Fibroblast of mammary gland (primary cell): ENCODE results near the gene CTNNA3.

Source experiments
- DNase-seq: peaks from one replicate; pipeline ENCODE4 v3.0.0-alpha.2; 2010; ENCODE audit warnings: low read depth
- H3K4me3 ChIP-seq: 2 replicates; pipeline ENCODE4 v1.5.1; 2011; ENCODE audit warnings: low read depth, mild to moderate bottlenecking, low read length, moderate library complexity; ENCODE audit not compliant: control insufficient read depth
- CTCF ChIP-seq: conservative IDR thresholded peaks from 2 replicates; pipeline ENCODE4 v1.5.1; 2011; ENCODE audit warnings: low read depth, low read length, inconsistent platforms; ENCODE audit not compliant: control insufficient read depth, insufficient read depth

Gene CTNNA3

GRCh38 chr10:67665491-67665890 is 30.5 kb downstream of the CTNNA3 start:
- no peak for TF ChIP-seq CTCF
- H3K4me3 ChIP-seq: no peak overlapping the region
- no peak for DNase-seq

GRCh38 chr10:67664942-67665341 is 31.1 kb downstream of the CTNNA3 start:
- no peak overlapping the region for H3K4me3 ChIP-seq
- no peak for TF ChIP-seq CTCF
- no peak for DNase-seq

- no peak overlapping the region for H3K4me3 ChIP-seq
- no peak for DNase-seq
- no peak for TF ChIP-seq CTCF
Measured at GRCh38 chr10:67663449-67664087, 32.4 kb downstream of the CTNNA3 start.

GRCh38 chr10:67662415-67662814 is 33.6 kb downstream of the CTNNA3 start:
- no peak for TF ChIP-seq CTCF
- no peak for DNase-seq
- no peak overlapping the region for H3K4me3 ChIP-seq

- no peak for TF ChIP-seq CTCF
- no peak overlapping the region for H3K4me3 ChIP-seq
- no peak for DNase-seq
Measured at GRCh38 chr10:67659497-67659896, 36.5 kb downstream of the CTNNA3 start.

GRCh38 chr10:67657775-67658174 is 38.2 kb downstream of the CTNNA3 start:
- no peak for DNase-seq
- no peak for TF ChIP-seq CTCF
- H3K4me3 ChIP-seq: no peak overlapping the region

GRCh38 chr10:67650558-67650957 is 45.4 kb downstream of the CTNNA3 start:
- H3K4me3 ChIP-seq: no peak overlapping the region
- no peak for DNase-seq
- no peak for TF ChIP-seq CTCF
